Heart right ventricle (tissue), 16 donors: Measurements from ENCODE around the gene BCL2. TPM values are rescaled to one million over a fixed set of nuclear protein-coding genes. Genes with fewer than 3 reads are reported as not detected.
A peak's percentile ranks its signal among the peaks of the same experiment; 100 is the strongest.

Experiments
- ATAC-seq, 8 donors: fragments of 200-7000 bp; cut with Tn5 transposase; one replicate each; pipeline ENCODE4 v1.9.1; 2020; ENCODE audit warnings: mild to moderate bottlenecking in 8 of 8, moderate library complexity in 8 of 8, moderate number of reproducible peaks in 1 of 8
- DNase-seq, 2 donors: peaks; one replicate each; pipeline ENCODE4 v3.0.0-alpha.2; 2020
- H3K27ac ChIP-seq, 10 donors: fragments of 200-600 bp; sonication (generic) in 2 of 10; one replicate each; pipeline versions ENCODE4 v1.5.0 to v1.8.0; 2020 to 2022; ENCODE audit warnings: mild to moderate bottlenecking in 3 of 10
- H3K27me3 ChIP-seq, 7 donors: fragments of 200-600 bp; one replicate each; pipeline ENCODE4 v1.8.0; 2021 to 2022; ENCODE audit warnings: mild to moderate bottlenecking in 2 of 7
- H3K36me3 ChIP-seq, 9 donors: fragments of 200-600 bp; sonication (generic) in 1 of 9; one replicate each; pipeline versions ENCODE4 v1.5.0 to v1.8.0; 2020 to 2022; ENCODE audit warnings: mild to moderate bottlenecking in 2 of 9
- H3K4me1 ChIP-seq, 9 donors: fragments of 200-600 bp; sonication (generic) in 1 of 9; one replicate each; pipeline versions ENCODE4 v1.5.0 to v1.8.0; 2020 to 2022; ENCODE audit warnings: mild to moderate bottlenecking in 4 of 9
- H3K4me3 ChIP-seq, 10 donors: fragments of 200-600 bp; sonication (generic) in 2 of 10; one replicate each; pipeline versions ENCODE4 v1.5.0 to v1.8.0; 2020 to 2022; ENCODE audit warnings: mild to moderate bottlenecking in 7 of 10, moderate library complexity in 2 of 10
- H3K9me3 ChIP-seq, 11 donors: fragments of 200-600 bp in 10 of 11; sonication (generic) in 2 of 11; one replicate each; pipeline versions ENCODE4 v1.5.0 to v1.8.0; 2013 to 2022; ENCODE audit warnings: mild to moderate bottlenecking in 2 of 11, control low read depth in 1 of 11, moderate library complexity in 1 of 11
- CTCF ChIP-seq, 9 donors: fragments of 200-600 bp; sonication (generic) in 2 of 9; IDR thresholded peaks; one replicate each; pipeline versions ENCODE4 v1.5.0 to v1.8.0; 2021 to 2022; ENCODE audit warnings: antibody characterized with exemption in 9 of 9, mild to moderate bottlenecking in 5 of 9, moderate library complexity in 1 of 9
- WGBS, 2 donors: extraction: QIAGEN DNeasy Blood & Tissue Kit; methylation state at CpG; one replicate each; pipeline ENCODE4 v1.1.7; 2013; ENCODE audit warnings: inconsistent platforms in 1 of 2; 5-methylcytosine and 5-hydroxymethylcytosine counted together
- intact Hi-C, 10 donors: fragments of 100-400 bp; cut with DNase I; formaldehyde crosslinking; loops; one replicate each; pipeline versions ENCODE4 v1.11.1 to v1.14.2; 2022
- polyA plus RNA-seq, 2 donors: library from polyadenylated mRNA; stranded (reverse); fragments of 200-250 nt; gene quantifications; one replicate each; pipeline ENCODE4 v1.2.3, GENCODE V29; 2013
- total RNA-seq, 10 donors: library from RNA; stranded (reverse); fragmentation: NEBNext Ultra II Directional in 3 of 10; extraction: Animal tissue kit (Norgen Biotek cat#: 25700) in 3 of 10; gene quantifications; one replicate each; pipeline versions ENCODE4 v1.2.1 to v1.2.4, GENCODE V29; 2021 to 2023
- donor health status: Arrhythmogenic right ventricular cardiomyopathy.
- donor health status: ischemic (EF 13 %, LVEDD 7.1; RV severe dilation, severe dysfunction).
- donor health status: healthy with polysubstance abuse.
- donor health status: DM: no; HTN: yes; CAD: no.
- donor health status: DM: no; HTN: no; CAD: no.
- donor health status: ischemic (EF 25% LVEDD 6.9; RV normal size, moderate dysfunction).
- donor health status: ischemic (EF 25% LVEDD 5.7; RV mildly dilated, moderate dysfunction).
- donor health status: healthy.
- donor health status: DM: yes; HTN: yes; CAD: no.
- donor health status: Ischemic cardiomyopathy.
- donor health status: ischemic (EF 35%, LVEDD 5.7; RV mildly dilated, moderate dysfunction).
- donor health status: nonischemic (EF 11% LVEDD 7.7; RV severe dilation, severe dysfunction).
- donor health status: DM: yes; HTN: yes; CAD: no.
- donor health status: PGD.
- donor health status: ischemic (EF 29% LVEDD 5.4; RV normal size, mild dysfunction).
- donor health status: nonischemic (EF 23%, LVEDD 6.1; RV moderate dilation, normal function).

The BCL2 gene
- total and polyA plus RNA-seq, 12 donors, result 1.5 to 23.1 (median 9.6) TPM

- Histone ChIP-seq H3K36me3 (peaks cover 0 to 99% (median 43%) of the 10 kb centered on the region in 9 donors), H3K4me1 (peaks cover 0 to 8% (median 4%) of the 10 kb centered on the region in 9 donors), H3K9me3 (no peaks in the 10 kb centered on the region), H3K4me3 (no peak overlapping the region), H3K27me3 (no peaks in the 10 kb centered on the region), H3K27ac (no peak overlapping the region)
- intact Hi-C loops, result loop anchor here in 7 of 10 donors (2.0 to 5.0 kb wide), 3 partner anchors 97 to 102 kb away; no protein-coding TSS in a partner anchor
- 41 to 46% methylated on average over 4 of the region's 4 CpGs for WGBS, 2 donors
- no peak for ATAC-seq
- peak; percentile 10 to 65 (median 56) for TF ChIP-seq CTCF (IDR thresholded peaks at IDR 0.05)
- no peak for DNase-seq
Observed at GRCh38 chr18:63339920-63340484, 20.4 kb upstream of the BCL2 start.

- H3K9me3 ChIP-seq, result no peaks in the 10 kb centered on the region
- peak overlapping the region in 1 of 10 donors; percentile 30 for H3K27ac ChIP-seq
- peaks cover 0 to 97% (median 42%) of the 10 kb centered on the region in 9 donors for H3K36me3 ChIP-seq
- ATAC-seq (peak in 1 of 8 donors; percentile 22), DNase-seq (no peak)
- 70 to 71% methylated on average over 8 of the region's 8 CpGs for WGBS, 2 donors
- no peak overlapping the region for H3K4me3 ChIP-seq
- intact Hi-C loops, result no loop called here
- H3K27me3 ChIP-seq, result no peaks in the 10 kb centered on the region
- H3K4me1 ChIP-seq, result no peaks in the 10 kb centered on the region
- no peak for TF ChIP-seq CTCF (IDR thresholded peaks at IDR 0.05)
Observed at GRCh38 chr18:63336366-63337099, 17.0 kb upstream of the BCL2 start.

DNA sequence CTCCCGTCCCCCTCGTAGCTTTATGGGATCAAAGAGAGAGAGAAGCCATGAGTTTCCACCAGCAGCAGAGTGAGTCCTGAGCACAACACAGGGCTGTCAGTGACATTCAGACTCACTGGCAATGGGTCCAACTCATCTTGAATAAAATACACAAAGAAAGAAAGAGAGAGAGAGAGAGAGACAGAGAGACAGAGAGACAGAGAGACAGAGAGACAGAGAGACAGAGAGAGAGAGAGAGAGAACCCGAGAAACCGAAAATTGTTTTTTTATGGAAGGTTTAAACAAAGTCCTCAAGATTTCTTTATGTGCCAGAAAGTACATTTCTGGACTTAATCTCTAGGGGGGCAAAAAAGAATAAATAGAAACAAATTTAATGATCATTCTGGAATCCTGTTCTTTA, 11.5 kb upstream of the BCL2 start:
- 93% methylated on average over 4 of the region's 4 CpGs for WGBS, 2 donors
- no peak for TF ChIP-seq CTCF (IDR thresholded peaks at IDR 0.05)
- Histone ChIP-seq H3K4me3 (no peak overlapping the region), H3K36me3 (peaks cover 0 to 73% (median 33%) of the 10 kb centered on the region in 9 donors), H3K27ac (no peak overlapping the region), H3K27me3 (no peaks in the 10 kb centered on the region), H3K4me1 (no peaks in the 10 kb centered on the region), H3K9me3 (no peaks in the 10 kb centered on the region)
- intact Hi-C loops, result loop anchor here in 1 of 10 donors (5.0 kb wide), 1 partner anchor 309 kb away; no protein-coding TSS in a partner anchor
- ATAC-seq (no peak), DNase-seq (no peak)

DNA sequence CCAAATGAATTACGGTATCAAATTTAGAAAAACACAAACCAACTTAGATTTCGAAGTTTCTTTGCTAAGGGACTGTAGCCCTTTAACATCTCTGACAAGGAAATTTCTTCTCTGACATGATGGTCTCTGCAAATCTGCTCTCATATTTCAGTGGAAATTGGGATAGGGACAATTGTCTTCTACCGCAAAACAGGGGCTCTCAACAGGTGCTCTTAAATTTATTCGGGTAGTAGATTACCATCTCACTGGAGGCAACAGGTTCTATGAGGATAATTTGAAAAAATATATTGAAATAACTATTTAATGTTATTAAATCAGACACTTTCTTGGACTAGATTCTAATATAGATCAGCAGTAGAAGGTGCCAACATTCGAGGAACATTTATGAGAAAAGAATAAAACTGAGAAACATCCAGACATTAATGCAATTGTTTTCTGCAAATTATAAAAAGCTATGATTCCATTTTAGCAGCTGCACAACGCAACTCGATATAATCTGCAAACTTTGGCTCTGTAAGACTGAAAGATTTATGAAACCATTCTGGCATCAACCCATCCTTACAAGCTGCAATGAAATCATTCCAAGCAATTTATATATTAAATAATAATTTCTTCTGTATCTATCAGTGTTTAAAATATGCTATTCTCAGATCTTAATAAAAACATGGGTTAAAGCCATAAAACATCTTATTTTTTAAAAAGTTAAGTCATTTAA, 10.0 kb upstream of the BCL2 start:
- DNase-seq (no peak), ATAC-seq (no peak)
- no peaks in the 10 kb centered on the region for H3K4me1 ChIP-seq
- H3K36me3 ChIP-seq, result peaks cover 0 to 58% (median 21%) of the 10 kb centered on the region in 9 donors
- TF ChIP-seq CTCF (IDR thresholded peaks at IDR 0.05), result no peak
- 79 to 81% methylated on average over 7 of the region's 7 CpGs for WGBS, 2 donors
- intact Hi-C loops, result loop anchor here in 2 of 10 donors (5.0 kb wide), 2 partner anchors 307 to 312 kb away; no protein-coding TSS in a partner anchor
- H3K27ac ChIP-seq, result no peak overlapping the region
- no peaks in the 10 kb centered on the region for H3K9me3 ChIP-seq
- H3K4me3 ChIP-seq, result no peak overlapping the region
- H3K27me3 ChIP-seq, result no peaks in the 10 kb centered on the region
